Panc1 (cell line): ENCODE measurements around the gene SPARCL1.

Experiments
- POLR2AphosphoS5 ChIP-seq: IDR thresholded peaks from 2 replicates; pipeline ENCODE4 v1.6.1; 2012; ENCODE audit warnings: mild to moderate bottlenecking, low read depth, low read length, moderate library complexity
- SIN3A ChIP-seq: IDR thresholded peaks from 2 replicates; pipeline ENCODE4 v1.6.1; 2012; ENCODE audit warnings: low read depth, mild to moderate bottlenecking, low read length, moderate library complexity, borderline replicate concordance; ENCODE audit not compliant: insufficient read depth
- TCF7L2 ChIP-seq: IDR thresholded peaks from 2 replicates; pipeline ENCODE4 v1.6.1; 2011; ENCODE audit warnings: mild to moderate bottlenecking, low read depth, low read length, inconsistent platforms
- TF ChIP-seq, protein P1 (sequence below): fragments of 450-650 bp; IDR thresholded peaks from 2 replicates; pipeline ENCODE4 v1.5.1; 2017; ENCODE audit warnings: mild to moderate bottlenecking
- TF ChIP-seq, protein P2 (sequence below), 2 experiments: IDR thresholded peaks; 2 replicates each; pipeline ENCODE4 v1.6.1; 2011 to 2012; ENCODE audit warnings: low read depth in 2 of 2, control low read depth in 1 of 2, low read length in 1 of 2, mild to moderate bottlenecking in 1 of 2, moderate library complexity in 1 of 2; ENCODE audit not compliant: insufficient read depth in 1 of 2

- TF ChIP-seq POLR2AphosphoS5 (no peak), SIN3A (no peak), TCF7L2 (no peak)
- TF ChIP-seq, protein P1, sequence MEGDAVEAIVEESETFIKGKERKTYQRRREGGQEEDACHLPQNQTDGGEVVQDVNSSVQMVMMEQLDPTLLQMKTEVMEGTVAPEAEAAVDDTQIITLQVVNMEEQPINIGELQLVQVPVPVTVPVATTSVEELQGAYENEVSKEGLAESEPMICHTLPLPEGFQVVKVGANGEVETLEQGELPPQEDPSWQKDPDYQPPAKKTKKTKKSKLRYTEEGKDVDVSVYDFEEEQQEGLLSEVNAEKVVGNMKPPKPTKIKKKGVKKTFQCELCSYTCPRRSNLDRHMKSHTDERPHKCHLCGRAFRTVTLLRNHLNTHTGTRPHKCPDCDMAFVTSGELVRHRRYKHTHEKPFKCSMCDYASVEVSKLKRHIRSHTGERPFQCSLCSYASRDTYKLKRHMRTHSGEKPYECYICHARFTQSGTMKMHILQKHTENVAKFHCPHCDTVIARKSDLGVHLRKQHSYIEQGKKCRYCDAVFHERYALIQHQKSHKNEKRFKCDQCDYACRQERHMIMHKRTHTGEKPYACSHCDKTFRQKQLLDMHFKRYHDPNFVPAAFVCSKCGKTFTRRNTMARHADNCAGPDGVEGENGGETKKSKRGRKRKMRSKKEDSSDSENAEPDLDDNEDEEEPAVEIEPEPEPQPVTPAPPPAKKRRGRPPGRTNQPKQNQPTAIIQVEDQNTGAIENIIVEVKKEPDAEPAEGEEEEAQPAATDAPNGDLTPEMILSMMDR, result no peak
- TF ChIP-seq, protein P2, sequence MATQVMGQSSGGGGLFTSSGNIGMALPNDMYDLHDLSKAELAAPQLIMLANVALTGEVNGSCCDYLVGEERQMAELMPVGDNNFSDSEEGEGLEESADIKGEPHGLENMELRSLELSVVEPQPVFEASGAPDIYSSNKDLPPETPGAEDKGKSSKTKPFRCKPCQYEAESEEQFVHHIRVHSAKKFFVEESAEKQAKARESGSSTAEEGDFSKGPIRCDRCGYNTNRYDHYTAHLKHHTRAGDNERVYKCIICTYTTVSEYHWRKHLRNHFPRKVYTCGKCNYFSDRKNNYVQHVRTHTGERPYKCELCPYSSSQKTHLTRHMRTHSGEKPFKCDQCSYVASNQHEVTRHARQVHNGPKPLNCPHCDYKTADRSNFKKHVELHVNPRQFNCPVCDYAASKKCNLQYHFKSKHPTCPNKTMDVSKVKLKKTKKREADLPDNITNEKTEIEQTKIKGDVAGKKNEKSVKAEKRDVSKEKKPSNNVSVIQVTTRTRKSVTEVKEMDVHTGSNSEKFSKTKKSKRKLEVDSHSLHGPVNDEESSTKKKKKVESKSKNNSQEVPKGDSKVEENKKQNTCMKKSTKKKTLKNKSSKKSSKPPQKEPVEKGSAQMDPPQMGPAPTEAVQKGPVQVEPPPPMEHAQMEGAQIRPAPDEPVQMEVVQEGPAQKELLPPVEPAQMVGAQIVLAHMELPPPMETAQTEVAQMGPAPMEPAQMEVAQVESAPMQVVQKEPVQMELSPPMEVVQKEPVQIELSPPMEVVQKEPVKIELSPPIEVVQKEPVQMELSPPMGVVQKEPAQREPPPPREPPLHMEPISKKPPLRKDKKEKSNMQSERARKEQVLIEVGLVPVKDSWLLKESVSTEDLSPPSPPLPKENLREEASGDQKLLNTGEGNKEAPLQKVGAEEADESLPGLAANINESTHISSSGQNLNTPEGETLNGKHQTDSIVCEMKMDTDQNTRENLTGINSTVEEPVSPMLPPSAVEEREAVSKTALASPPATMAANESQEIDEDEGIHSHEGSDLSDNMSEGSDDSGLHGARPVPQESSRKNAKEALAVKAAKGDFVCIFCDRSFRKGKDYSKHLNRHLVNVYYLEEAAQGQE (IDR thresholded peaks at IDR 0.05; ENCODE audit: insufficient read depth in 1 of 2, low read depth in 2 of 2, low read length in 1 of 2), result no peak
These were observed 1.7 kb upstream of the SPARCL1 start for GRCh38 chr4:87530868-87531267.
